Measurements from ENCODE around the gene ZNF532. TPM values are rescaled to one million over a fixed set of nuclear protein-coding genes. Genes with fewer than 3 reads are reported as not detected.

Gene ZNF532
- total RNA-seq, 4 donors from 2014 or later, result 16.2 to 26.9 (median 22.7) TPM

DNA sequence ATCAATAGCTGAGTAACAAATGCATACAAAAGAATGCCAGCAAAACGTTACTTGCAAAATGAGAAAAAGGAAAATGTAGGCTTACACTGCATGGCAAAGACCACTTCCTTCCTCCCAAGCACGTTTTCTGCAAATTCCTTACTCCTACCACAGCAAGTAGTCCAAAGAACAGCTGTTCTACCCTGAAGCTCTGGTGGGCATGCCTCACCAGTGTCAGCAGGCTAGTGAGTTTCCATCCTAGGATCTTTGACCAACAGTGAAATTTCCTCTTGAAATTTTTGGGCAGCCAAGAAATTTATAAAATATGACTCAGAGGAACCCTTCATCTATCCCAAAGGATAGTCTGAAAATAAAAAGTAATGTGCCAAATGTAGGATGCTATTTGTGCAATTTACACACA, 123.9 kb downstream of the ZNF532 start:
- 55 to 58% methylated on average over 2 of the region's 2 CpGs for WGBS, 2 donors (ENCODE audit: low coverage in 1 of 2)
- intact Hi-C loops (cut with DNase I; ENCODE audit: low total_unique reads), result no loop called here

DNA sequence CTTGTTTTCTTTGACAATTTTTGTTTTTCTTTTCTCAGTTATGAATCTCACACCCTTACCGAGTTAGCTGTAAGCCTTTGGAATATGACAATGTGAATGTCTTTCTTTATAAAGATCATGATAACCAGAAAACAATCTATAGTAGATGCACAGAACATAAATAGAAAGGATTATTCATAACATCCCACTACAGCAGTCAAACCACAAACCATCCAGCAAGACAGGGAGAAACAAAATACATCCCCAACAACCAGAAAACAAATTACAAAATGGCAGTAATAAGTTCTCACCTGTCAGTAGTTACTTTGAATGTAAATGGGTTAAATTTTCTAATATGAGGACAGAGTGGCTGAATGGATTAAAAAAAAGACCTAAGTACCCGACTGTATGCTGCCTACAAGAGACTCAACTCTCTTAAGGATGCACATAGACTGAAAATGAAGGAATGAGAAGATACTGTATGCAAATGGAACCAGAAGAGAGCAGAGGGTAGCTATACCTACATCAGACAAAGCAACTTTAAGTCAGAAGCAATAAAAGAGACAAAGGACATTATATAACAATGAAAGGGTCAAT, 124.6 kb downstream of the ZNF532 start:
- in situ Hi-C loops (cut with MboI; ENCODE audit: low pct_ligation_motif_present in 1 of 4, low pct_unique_long_range_greater_than_20kb in 1 of 4, low sequenced_read_pairs in 3 of 4), result no loop called here
- no peaks in the 10 kb centered on the region for H3K36me3 ChIP-seq
- no peak for DNase-seq
- WGBS, 2 donors (ENCODE audit: low coverage in 1 of 2), result 88 to 92% methylated on average over 2 of the region's 2 CpGs
- no peaks in the 10 kb centered on the region for H3K27me3 ChIP-seq
- H3K27ac ChIP-seq, result no peak overlapping the region
- TF ChIP-seq, protein P1, sequence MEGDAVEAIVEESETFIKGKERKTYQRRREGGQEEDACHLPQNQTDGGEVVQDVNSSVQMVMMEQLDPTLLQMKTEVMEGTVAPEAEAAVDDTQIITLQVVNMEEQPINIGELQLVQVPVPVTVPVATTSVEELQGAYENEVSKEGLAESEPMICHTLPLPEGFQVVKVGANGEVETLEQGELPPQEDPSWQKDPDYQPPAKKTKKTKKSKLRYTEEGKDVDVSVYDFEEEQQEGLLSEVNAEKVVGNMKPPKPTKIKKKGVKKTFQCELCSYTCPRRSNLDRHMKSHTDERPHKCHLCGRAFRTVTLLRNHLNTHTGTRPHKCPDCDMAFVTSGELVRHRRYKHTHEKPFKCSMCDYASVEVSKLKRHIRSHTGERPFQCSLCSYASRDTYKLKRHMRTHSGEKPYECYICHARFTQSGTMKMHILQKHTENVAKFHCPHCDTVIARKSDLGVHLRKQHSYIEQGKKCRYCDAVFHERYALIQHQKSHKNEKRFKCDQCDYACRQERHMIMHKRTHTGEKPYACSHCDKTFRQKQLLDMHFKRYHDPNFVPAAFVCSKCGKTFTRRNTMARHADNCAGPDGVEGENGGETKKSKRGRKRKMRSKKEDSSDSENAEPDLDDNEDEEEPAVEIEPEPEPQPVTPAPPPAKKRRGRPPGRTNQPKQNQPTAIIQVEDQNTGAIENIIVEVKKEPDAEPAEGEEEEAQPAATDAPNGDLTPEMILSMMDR (IDR thresholded peaks at IDR 0.05), result no peak
- TF ChIP-seq POLR2A (IDR thresholded peaks at IDR 0.05), result no peak
- TF ChIP-seq POLR2AphosphoS5 (IDR thresholded peaks at IDR 0.05), result no peak
- no peak for TF ChIP-seq EP300 (IDR thresholded peaks at IDR 0.05; ENCODE audit: low read depth)
- intact Hi-C loops (cut with DNase I; ENCODE audit: low total_unique reads), result no loop called here
- H3K4me3 ChIP-seq, result no peak overlapping the region
- peaks cover 0 to 6% (median 0%) of the 10 kb centered on the region in 4 donors for H3K4me1 ChIP-seq
- peaks cover 0 to 3% of the 10 kb centered on the region in 2 donors for H3K9me3 ChIP-seq

More for the DNA sequence above, 123.9 kb downstream of the ZNF532 start:
- Histone ChIP-seq H3K4me1 (peaks cover 0 to 6% (median 0%) of the 10 kb centered on the region in 4 donors), H3K27ac (no peak overlapping the region), H3K4me3 (no peak overlapping the region), H3K36me3 (no peaks in the 10 kb centered on the region), H3K9me3 (peaks cover 0 to 3% of the 10 kb centered on the region in 2 donors), H3K27me3 (no peaks in the 10 kb centered on the region)
- no peak for DNase-seq
- TF ChIP-seq, protein P1 (IDR thresholded peaks at IDR 0.05), result no peak
- TF ChIP-seq EP300 (IDR thresholded peaks at IDR 0.05; ENCODE audit: low read depth), result no peak
- no peak for TF ChIP-seq POLR2A (IDR thresholded peaks at IDR 0.05)
- TF ChIP-seq POLR2AphosphoS5 (IDR thresholded peaks at IDR 0.05), result no peak
- in situ Hi-C loops (cut with MboI; ENCODE audit: low pct_ligation_motif_present in 1 of 4, low pct_unique_long_range_greater_than_20kb in 1 of 4, low sequenced_read_pairs in 3 of 4), result no loop called here

DNA sequence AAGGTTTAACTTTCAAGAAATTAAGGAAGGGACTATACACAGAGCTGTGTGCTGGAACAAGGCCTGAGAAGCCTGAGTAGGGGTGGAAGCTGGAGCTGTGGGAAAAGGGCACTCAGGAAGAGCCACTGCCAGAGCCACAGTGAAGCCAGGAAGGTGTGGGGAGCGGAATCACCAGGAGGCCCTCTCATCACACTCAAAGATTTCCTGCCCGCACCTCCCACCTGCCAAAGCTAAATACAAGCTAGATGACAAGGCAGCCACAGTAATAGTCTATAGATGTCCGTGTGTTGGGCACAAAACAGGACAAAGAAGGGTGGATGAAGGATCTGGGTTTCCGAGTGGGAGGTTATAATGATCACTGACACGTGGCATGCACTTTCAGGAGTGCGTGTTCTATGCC, 126.0 kb downstream of the ZNF532 start:
- intact Hi-C loops (cut with DNase I; ENCODE audit: low total_unique reads), result no loop called here
- no peak overlapping the region for H3K4me3 ChIP-seq
- H3K27me3 ChIP-seq, result no peaks in the 10 kb centered on the region
- in situ Hi-C loops (cut with MboI; ENCODE audit: low pct_ligation_motif_present in 1 of 4, low pct_unique_long_range_greater_than_20kb in 1 of 4, low sequenced_read_pairs in 3 of 4), result no loop called here
- TF ChIP-seq, protein P1 (IDR thresholded peaks at IDR 0.05), result no peak
- TF ChIP-seq POLR2A (IDR thresholded peaks at IDR 0.05) (no peak), POLR2AphosphoS5 (IDR thresholded peaks at IDR 0.05) (no peak), EP300 (IDR thresholded peaks at IDR 0.05; ENCODE audit: low read depth) (no peak)
- no peak for DNase-seq
- H3K36me3 ChIP-seq, result no peaks in the 10 kb centered on the region
- H3K27ac ChIP-seq, result no peak overlapping the region
- peaks cover 0 to 3% of the 10 kb centered on the region in 2 donors for H3K9me3 ChIP-seq
- H3K4me1 ChIP-seq, result peaks cover 0 to 6% (median 0%) of the 10 kb centered on the region in 4 donors
- 87 to 93% methylated on average over 3 to 6 of the region's 6 CpGs for WGBS, 2 donors (ENCODE audit: low coverage in 1 of 2)

DNA sequence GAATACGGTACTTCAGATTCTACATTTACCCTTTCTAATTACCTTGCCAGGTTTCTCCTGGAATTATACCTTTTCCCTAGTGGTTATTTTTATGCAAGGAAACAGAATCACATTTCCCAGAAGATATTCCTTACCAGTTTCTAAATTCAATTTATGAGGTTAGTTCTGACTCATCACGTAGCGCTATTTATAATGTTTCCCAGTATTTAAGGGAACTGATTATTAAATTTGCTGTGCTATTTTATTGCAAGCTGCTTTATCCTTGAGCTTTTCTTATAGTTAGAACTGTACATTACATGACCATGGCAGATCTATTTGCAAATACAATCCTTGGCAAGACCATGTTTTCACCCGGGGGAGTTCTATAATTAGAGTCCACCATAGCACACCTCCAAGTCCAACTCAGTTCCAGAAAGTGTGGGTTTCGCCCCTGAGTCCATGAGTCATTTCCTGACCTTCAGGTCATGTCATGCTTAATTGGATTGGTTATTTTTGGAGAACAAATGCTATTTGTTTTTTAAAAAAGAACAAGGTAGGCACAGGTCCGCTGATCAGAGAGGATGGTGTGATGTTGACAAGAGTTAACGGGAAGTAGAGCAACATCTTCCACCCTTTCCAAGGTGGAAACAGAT, 126.6 kb downstream of the ZNF532 start:
- no peak for TF ChIP-seq POLR2AphosphoS5 (IDR thresholded peaks at IDR 0.05)
- no peak for TF ChIP-seq POLR2A (IDR thresholded peaks at IDR 0.05)
- TF ChIP-seq, protein P1 (IDR thresholded peaks at IDR 0.05), result no peak
- TF ChIP-seq EP300 (IDR thresholded peaks at IDR 0.05; ENCODE audit: low read depth), result no peak
- WGBS, 2 donors (ENCODE audit: low coverage in 1 of 2), result 67 to 70% methylated on average over 4 to 7 of the region's 7 CpGs
- intact Hi-C loops (cut with DNase I; ENCODE audit: low total_unique reads) (no loop called here), in situ Hi-C loops (cut with MboI; ENCODE audit: low pct_ligation_motif_present in 1 of 4, low pct_unique_long_range_greater_than_20kb in 1 of 4, low sequenced_read_pairs in 3 of 4) (no loop called here)
- Histone ChIP-seq H3K4me3 (no peak overlapping the region), H3K9me3 (peaks cover 0 to 3% of the 10 kb centered on the region in 2 donors), H3K27me3 (no peaks in the 10 kb centered on the region), H3K27ac (no peak overlapping the region), H3K4me1 (peaks cover 0 to 6% (median 0%) of the 10 kb centered on the region in 4 donors), H3K36me3 (no peaks in the 10 kb centered on the region)
- DNase-seq, result no peak
